HUES48 (cell line): ENCODE data around the gene ABCA10.
"Not testable (repeated sequence)": the region's sequence is repeated elsewhere in the genome, so short reads cannot be mapped to it uniquely, and the experiment has no call there.

Experiments used
- H3K27ac ChIP-seq: one replicate; pipeline ENCODE4 v1.7.0; 2013; ENCODE audit warnings: low read depth, low read length, inconsistent platforms
- H3K27me3 ChIP-seq: 2 replicates; pipeline ENCODE4 v1.6.1; 2013; ENCODE audit warnings: mild to moderate bottlenecking, low read length; ENCODE audit not compliant: control insufficient read depth, insufficient read depth
- H3K36me3 ChIP-seq: 2 replicates; pipeline ENCODE4 v1.6.1; 2013; ENCODE audit warnings: low read length; ENCODE audit not compliant: control insufficient read depth, insufficient read depth
- H3K4me1 ChIP-seq: 2 replicates; pipeline ENCODE4 v1.6.1; 2013; ENCODE audit warnings: mild to moderate bottlenecking, low read length; ENCODE audit not compliant: control insufficient read depth, insufficient read depth
- H3K4me3 ChIP-seq: 2 replicates; pipeline ENCODE4 v1.5.1; 2013; ENCODE audit warnings: mild to moderate bottlenecking, low read depth, low read length
- H3K9ac ChIP-seq: 2 replicates; pipeline ENCODE4 v1.6.1; 2013; ENCODE audit warnings: mild to moderate bottlenecking, low read depth, low read length, moderate library complexity
- H3K9me3 ChIP-seq: 2 replicates; pipeline ENCODE4 v1.6.1; 2013; ENCODE audit warnings: low read length; ENCODE audit not compliant: control insufficient read depth, insufficient read depth

Gene ABCA10, protein sequence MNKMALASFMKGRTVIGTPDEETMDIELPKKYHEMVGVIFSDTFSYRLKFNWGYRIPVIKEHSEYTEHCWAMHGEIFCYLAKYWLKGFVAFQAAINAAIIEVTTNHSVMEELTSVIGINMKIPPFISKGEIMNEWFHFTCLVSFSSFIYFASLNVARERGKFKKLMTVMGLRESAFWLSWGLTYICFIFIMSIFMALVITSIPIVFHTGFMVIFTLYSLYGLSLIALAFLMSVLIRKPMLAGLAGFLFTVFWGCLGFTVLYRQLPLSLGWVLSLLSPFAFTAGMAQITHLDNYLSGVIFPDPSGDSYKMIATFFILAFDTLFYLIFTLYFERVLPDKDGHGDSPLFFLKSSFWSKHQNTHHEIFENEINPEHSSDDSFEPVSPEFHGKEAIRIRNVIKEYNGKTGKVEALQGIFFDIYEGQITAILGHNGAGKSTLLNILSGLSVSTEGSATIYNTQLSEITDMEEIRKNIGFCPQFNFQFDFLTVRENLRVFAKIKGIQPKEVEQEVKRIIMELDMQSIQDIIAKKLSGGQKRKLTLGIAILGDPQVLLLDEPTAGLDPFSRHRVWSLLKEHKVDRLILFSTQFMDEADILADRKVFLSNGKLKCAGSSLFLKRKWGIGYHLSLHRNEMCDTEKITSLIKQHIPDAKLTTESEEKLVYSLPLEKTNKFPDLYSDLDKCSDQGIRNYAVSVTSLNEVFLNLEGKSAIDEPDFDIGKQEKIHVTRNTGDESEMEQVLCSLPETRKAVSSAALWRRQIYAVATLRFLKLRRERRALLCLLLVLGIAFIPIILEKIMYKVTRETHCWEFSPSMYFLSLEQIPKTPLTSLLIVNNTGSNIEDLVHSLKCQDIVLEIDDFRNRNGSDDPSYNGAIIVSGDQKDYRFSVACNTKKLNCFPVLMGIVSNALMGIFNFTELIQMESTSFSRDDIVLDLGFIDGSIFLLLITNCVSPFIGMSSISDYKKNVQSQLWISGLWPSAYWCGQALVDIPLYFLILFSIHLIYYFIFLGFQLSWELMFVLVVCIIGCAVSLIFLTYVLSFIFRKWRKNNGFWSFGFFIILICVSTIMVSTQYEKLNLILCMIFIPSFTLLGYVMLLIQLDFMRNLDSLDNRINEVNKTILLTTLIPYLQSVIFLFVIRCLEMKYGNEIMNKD (N-terminal part only)

DNA sequence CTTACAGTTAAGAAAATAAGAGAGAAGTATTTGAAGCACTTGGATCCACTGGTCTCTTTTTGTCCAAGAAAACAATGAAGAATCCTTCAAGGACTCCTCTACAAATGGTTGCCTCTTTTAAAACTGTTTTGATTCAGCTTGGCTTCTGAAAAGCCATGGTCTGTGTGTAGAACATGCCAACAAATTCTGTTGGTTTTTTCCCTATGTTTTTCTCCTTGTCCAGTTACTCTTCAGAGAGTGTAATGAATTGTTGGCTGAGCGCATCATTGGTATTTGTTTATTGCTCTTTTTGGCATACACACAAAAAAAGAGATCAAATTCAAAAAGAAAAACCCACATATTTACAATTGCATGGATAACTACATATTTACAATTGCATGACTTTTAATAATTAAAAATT is at the start of gene ABCA10:
Gene ABCA10, minus strand, starts transcription at position 249 of the 400 bp plus-strand sequence. CDS start 3,466 bp downstream, outside the sequence.
- Histone ChIP-seq H3K27ac (no peak within 1 kb of the TSS), H3K9ac (no peak within 1 kb of the TSS)

DNA sequence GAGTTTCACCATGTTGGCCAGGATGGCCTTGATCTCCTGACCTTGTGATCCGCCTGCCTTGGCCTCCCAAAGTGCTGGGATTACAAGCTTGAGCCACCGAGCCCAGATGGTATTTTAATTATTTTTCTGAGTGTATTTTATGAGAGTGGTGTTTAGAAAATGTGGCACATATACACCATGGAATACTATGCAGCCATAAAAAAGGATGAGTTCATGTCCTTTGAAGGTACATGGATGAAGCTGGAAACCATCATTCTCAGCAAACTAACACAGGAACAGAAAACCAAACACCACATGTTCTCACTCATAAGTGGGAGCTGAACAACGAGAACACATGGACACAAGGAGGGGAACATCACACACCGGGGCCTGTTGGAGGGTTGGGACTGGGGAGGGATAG is 47.7 kb upstream of the ABCA10 start:
- H3K9ac ChIP-seq, H3K27me3 ChIP-seq, H3K36me3 ChIP-seq, H3K4me1 ChIP-seq, H3K9me3 ChIP-seq, H3K27ac ChIP-seq, H3K4me3 ChIP-seq: not testable (repeated sequence)

More for the DNA sequence above, at the start of gene ABCA10:
- H3K9me3 ChIP-seq = no peaks in the 10 kb centered on the region
- no peaks in the 10 kb centered on the region for H3K36me3 ChIP-seq
- H3K4me1 ChIP-seq = no peaks in the 10 kb centered on the region
- H3K27me3 ChIP-seq = no peaks in the 10 kb centered on the region
- no peak within 1 kb of the TSS for H3K4me3 ChIP-seq

DNA sequence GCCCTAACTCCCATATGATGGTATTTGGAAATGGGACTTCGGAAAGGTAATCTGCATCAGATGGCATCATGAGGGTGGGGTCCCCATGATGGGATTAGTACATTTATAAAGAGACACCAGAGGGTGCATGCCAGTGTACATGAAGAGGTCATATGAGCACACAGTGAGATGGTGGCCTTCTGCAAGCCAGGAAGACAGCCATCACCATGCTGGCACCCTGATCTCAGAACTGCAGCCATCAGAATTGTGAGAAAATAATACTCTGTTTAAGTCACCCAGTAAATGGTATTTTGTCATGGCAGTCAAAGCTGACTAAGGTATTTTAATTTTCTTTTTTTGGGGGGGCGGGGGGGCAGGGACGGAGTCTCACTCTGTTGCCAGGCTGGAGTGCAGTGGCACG is 47.1 kb upstream of the ABCA10 start:
- no peak overlapping the region for H3K9ac ChIP-seq
- H3K27ac ChIP-seq = no peak overlapping the region
- no peaks in the 10 kb centered on the region for H3K36me3 ChIP-seq
- no peak overlapping the region for H3K4me3 ChIP-seq
- no peaks in the 10 kb centered on the region for H3K4me1 ChIP-seq
- H3K9me3 ChIP-seq = no peaks in the 10 kb centered on the region
- H3K27me3 ChIP-seq = no peaks in the 10 kb centered on the region

DNA sequence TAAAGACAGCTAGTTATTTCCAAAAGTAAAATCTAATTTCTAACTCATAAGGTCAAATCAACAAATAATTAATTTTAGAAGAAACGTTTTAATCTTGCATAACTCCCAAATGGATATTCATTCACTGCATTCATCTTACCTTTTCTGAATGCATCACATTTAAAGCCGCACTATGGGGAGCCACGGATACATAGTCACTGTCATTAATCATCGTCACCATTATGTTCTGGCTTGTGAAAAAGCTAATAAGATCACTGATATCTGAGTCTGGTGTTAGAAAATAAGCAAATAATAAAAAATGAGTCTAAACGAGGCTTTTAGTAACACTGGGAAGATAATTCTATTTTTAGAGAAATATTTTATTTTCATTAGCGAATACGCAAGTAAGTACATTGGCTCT is 42.4 kb upstream of the ABCA10 start:
- Histone ChIP-seq H3K4me3 (no peak overlapping the region), H3K4me1 (no peaks in the 10 kb centered on the region), H3K27me3 (no peaks in the 10 kb centered on the region), H3K9me3 (no peaks in the 10 kb centered on the region), H3K36me3 (no peaks in the 10 kb centered on the region), H3K27ac (no peak overlapping the region), H3K9ac (no peak overlapping the region)

DNA sequence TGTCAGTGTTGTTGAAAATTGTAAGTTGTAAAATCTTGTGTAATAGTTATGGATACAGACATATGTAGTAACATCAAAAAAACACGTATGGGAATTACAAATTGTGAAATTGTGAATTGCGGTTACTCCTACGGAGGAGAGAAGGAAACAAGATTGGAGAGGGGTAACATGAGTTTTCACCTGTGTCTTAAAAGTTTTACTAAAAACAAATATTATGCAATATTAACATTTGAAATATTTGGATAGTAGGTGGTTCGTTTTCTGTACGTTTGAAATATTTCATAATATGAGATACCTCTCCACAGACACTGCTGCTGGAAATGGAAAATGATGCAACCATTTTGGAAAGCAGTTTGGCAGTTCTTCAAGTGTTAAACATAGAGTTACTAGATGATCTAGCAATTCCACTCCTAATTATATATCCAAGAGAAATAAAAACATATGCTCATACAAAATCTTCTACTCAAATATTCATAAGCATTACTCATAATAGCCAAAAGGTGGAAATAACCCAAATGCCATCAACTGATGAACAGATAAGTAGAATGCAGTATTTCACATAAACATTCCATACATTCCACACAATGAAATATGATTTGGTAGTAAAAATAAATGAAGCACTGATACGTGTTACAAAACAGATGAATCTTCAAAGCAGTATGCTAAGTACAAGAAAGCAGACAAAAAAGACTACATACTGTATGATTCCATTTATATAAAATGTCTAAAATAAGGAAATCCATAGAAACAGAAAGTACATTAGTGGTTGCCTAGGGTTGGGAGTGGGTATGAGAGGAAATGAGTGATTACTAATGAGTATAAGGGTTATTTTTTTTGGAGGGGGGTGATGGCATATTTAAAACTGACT is 40.7 kb upstream of the ABCA10 start:
- Histone ChIP-seq H3K36me3 (no peaks in the 10 kb centered on the region), H3K9ac (no peak overlapping the region), H3K4me3 (no peak overlapping the region)

DNA sequence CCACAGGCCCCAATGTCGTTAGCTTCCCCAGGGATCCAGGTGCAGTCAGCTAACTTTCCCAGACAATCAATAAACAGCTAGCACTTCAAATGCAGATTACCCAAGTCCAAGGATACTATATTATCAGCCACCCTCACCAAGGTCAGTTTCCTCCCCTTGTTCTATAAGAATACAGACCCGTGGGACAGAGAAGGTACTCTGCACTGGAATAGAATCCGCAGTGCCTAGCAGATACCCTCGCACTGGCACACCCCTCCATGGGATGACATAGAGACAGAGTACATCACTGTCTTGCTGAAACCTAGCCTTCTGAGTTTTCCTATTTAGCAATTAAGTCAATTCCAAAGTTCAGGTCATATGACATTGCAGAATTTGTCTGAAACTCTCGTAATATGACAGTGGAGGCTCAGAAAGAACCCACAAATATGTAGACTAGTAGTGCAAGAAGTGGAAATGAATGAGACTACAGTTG is 40.0 kb upstream of the ABCA10 start:
- Histone ChIP-seq H3K9ac (no peak overlapping the region), H3K9me3 (no peaks in the 10 kb centered on the region), H3K27me3 (no peaks in the 10 kb centered on the region), H3K4me1 (no peaks in the 10 kb centered on the region), H3K4me3 (no peak overlapping the region), H3K27ac (no peak overlapping the region), H3K36me3 (no peaks in the 10 kb centered on the region)

More for the DNA sequence above, 40.7 kb upstream of the ABCA10 start:
- no peaks in the 10 kb centered on the region for H3K27me3 ChIP-seq
- H3K27ac ChIP-seq = no peak overlapping the region
- no peaks in the 10 kb centered on the region for H3K9me3 ChIP-seq
- no peaks in the 10 kb centered on the region for H3K4me1 ChIP-seq

DNA sequence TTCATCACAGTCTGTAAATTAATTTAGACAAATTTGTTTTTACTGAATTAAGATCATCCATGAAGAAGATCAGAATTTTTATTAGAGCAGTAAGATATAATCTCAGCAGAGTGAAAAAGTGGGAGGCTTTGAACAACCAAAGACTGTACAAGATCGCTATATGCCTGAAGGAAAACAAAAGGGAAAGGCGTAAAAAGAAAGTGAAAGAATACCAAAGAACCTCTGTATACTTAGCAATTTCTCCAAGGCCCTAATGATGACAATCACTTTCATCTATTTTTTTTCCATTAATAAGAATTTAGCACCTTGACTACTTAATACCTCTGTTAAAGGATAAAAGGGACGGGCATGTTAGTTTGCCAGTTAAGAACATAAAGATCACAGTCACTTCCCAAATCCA is 38.6 kb upstream of the ABCA10 start:
- Histone ChIP-seq H3K27me3 (no peaks in the 10 kb centered on the region), H3K4me1 (no peaks in the 10 kb centered on the region), H3K27ac (no peak overlapping the region), H3K9ac (no peak overlapping the region), H3K9me3 (no peaks in the 10 kb centered on the region), H3K4me3 (no peak overlapping the region), H3K36me3 (no peaks in the 10 kb centered on the region)

DNA sequence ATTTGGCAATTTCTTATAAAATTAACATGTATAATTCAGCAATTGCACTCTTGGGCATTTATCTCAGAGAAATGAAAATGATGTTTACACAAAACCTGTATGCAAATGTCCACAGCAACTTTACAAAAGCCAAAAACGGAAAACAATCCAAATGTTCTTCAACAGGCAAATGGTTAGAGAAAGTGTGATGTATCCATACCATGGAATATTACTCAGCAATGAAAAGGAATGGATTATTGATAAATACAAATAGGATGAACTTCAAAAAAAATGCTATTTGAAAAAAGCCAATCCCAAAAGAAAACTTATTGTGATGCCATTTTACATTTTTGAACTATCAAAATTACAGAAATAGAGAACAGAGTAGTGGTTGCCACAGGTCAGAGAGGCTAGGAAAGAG is 37.2 kb upstream of the ABCA10 start:
- no peaks in the 10 kb centered on the region for H3K27me3 ChIP-seq
- H3K4me1 ChIP-seq = no peaks in the 10 kb centered on the region
- no peak overlapping the region for H3K4me3 ChIP-seq
- H3K9me3 ChIP-seq = no peaks in the 10 kb centered on the region
- no peak overlapping the region for H3K9ac ChIP-seq
- no peaks in the 10 kb centered on the region for H3K36me3 ChIP-seq
- H3K27ac ChIP-seq = no peak overlapping the region

DNA sequence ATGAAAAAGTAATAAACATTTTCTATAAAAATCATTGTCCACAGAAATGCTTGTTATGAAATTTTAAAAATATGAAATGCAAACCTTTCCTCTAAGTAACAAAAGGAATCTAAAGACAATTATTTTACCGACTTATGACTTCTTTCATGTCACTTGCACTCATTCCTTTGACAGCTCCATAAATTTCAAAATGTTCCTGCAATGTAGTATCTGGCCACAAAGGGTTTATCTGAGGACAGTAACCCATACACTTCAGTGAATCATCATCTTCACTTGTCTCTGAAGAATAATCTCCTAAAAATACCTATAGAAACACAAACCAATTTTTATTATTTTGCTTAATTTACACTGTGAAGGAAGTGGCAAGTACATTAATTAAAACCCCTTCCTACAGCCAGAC is 25.6 kb upstream of the ABCA10 start:
- H3K27ac ChIP-seq = no peak overlapping the region
- no peaks in the 10 kb centered on the region for H3K27me3 ChIP-seq
- H3K9ac ChIP-seq = no peak overlapping the region
- no peak overlapping the region for H3K4me3 ChIP-seq
- no peaks in the 10 kb centered on the region for H3K4me1 ChIP-seq
- peaks cover 4% of the 10 kb centered on the region; the same call in 1 of the 2 replicates for H3K36me3 ChIP-seq
- no peaks in the 10 kb centered on the region for H3K9me3 ChIP-seq

DNA sequence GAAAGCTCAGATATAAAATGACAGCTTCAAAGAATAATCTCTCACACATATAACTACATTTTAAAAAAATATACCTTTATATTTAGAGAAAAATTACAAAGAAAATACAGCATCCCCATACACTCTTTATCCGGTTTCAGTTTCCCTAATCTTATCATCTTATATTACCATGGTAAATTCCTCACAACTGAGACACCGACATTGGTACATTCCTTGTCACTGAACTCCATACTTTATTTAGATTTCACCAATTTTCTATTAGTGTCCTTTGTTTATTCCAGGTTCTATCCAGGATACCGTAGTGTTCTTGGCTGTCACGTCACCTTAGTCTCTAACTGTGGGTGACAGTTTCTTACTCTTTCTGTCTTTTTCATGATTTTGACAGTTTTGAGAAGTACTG is 22.0 kb upstream of the ABCA10 start:
- no peak overlapping the region for H3K4me3 ChIP-seq
- no peaks in the 10 kb centered on the region for H3K4me1 ChIP-seq
- no peaks in the 10 kb centered on the region for H3K9me3 ChIP-seq
- no peak overlapping the region for H3K27ac ChIP-seq
- H3K9ac ChIP-seq = no peak overlapping the region
- no peaks in the 10 kb centered on the region for H3K27me3 ChIP-seq
- peaks cover 4% of the 10 kb centered on the region; the same call in 1 of the 2 replicates for H3K36me3 ChIP-seq
